ENCODE measurements around the gene CTNNA1.
A peak's percentile ranks its signal among the peaks of the same experiment; 100 is the strongest.
"Not testable (repeated sequence)": the region's sequence is repeated elsewhere in the genome, so short reads cannot be mapped to it uniquely, and the experiment has no call there.

DNA sequence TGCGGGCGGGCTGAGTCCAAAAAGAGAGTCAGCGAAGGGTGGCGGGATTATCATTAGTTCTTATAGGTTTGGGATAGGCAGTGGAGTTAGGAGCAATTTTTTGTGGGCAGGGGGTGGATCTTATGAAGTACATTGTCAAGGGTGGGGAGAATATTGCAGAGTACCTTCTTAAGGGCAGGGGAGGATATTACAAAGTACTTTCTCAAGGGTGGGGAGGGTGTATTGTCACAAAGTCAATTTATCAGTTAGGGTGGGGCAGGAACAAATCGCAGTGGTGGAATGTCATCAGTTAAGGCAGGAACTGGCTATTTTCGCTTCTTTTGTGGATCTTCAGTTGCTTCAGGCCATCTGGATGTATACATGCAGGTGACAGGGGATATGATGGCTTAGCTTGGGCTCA lies 81.6 kb downstream of the CTNNA1 start:
- peak in 1 of 2 experiments; percentile 25; a peak in 1 of 4 replicates for TF ChIP-seq TRIM24 (IDR thresholded peaks at IDR 0.05)
- not testable (repeated sequence) for TF ChIP-seq MEF2D (tag; conservative IDR thresholded peaks at IDR 0.05; ENCODE audit: low read depth); RNF2 (IDR thresholded peaks at IDR 0.05)
- TF ChIP-seq, protein P1, sequence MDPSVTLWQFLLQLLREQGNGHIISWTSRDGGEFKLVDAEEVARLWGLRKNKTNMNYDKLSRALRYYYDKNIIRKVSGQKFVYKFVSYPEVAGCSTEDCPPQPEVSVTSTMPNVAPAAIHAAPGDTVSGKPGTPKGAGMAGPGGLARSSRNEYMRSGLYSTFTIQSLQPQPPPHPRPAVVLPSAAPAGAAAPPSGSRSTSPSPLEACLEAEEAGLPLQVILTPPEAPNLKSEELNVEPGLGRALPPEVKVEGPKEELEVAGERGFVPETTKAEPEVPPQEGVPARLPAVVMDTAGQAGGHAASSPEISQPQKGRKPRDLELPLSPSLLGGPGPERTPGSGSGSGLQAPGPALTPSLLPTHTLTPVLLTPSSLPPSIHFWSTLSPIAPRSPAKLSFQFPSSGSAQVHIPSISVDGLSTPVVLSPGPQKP (CRISPR knock-in tag; IDR thresholded peaks at IDR 0.05): not testable (repeated sequence)

Measured in K562 (cell line).